ENCODE measurements around the gene C19orf67. TPM values are rescaled to one million over a fixed set of nuclear protein-coding genes. Genes with fewer than 3 reads are reported as not detected.

Gene C19orf67
- total RNA-seq, 1 experiment from 2014 or later: 0.39 TPM

DNA sequence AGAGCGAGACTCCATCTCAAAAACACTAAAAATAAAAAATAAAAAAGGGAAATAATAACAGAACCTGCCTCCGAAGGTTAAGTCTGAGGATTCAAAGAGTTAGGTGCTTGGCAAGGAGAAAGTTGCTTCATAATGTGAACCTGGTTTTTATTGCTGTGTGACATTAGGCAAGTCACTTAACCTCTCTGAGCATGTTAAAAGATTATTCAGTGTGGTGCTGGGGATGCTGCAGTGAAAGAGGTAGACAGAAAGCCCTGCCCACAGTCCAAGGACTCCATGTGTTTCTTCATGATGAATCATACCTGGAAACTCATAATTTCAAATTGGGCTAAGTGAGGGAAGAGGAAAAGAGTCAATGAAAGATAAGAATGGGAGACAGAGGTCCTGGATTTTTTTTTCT lies 51.6 kb downstream of the C19orf67 start:
- H2BK15ac ChIP-seq (ENCODE audit: low read depth, low read length): no peak overlapping the region
- no peak overlapping the region for H3K14ac ChIP-seq (ENCODE audit: insufficient read depth, low read length)
- no peaks in the 10 kb centered on the region for H3K9me3 Mint-ChIP-seq

More for the DNA sequence above, 51.6 kb downstream of the C19orf67 start:
- Histone ChIP-seq H3K23ac (ENCODE audit: insufficient read length, low read depth, low read length) (no peak overlapping the region), H4K5ac (ENCODE audit: insufficient read length, low read depth, low read length) (no peak overlapping the region), H3K27ac (ENCODE audit: insufficient read length, low read depth, low read length) (no peak overlapping the region), H2AK5ac (ENCODE audit: insufficient read length, low read length) (no peak overlapping the region), H3K23me2 (ENCODE audit: insufficient read length, low read depth, low read length, poor library complexity, severe bottlenecking) (peaks cover 13% of the 10 kb centered on the region), H3K9me3 (ENCODE audit: control insufficient read depth, low read depth, low read length) (no peaks in the 10 kb centered on the region), H3K4me1 (ENCODE audit: insufficient read depth, low read length) (no peaks in the 10 kb centered on the region), H2BK120ac (ENCODE audit: low read depth, low read length, poor library complexity, severe bottlenecking) (no peak overlapping the region), H4K20me1 (ENCODE audit: control insufficient read depth, insufficient read depth, insufficient read length) (no peaks in the 10 kb centered on the region), H4K91ac (ENCODE audit: insufficient read length, low read depth, low read length) (no peak overlapping the region), H3T11ph (ENCODE audit: low read length) (no peak overlapping the region), H3K56ac (ENCODE audit: insufficient read length, low read depth, low read length) (no peak overlapping the region), H3K79me1 (ENCODE audit: insufficient read depth, low read depth, low read length, poor library complexity, severe bottlenecking) (no peaks in the 10 kb centered on the region), H2BK20ac (ENCODE audit: low read depth, low read length, poor library complexity, severe bottlenecking) (no peak overlapping the region), H3K79me2 (ENCODE audit: insufficient read depth, low read length) (no peaks in the 10 kb centered on the region), H3K4me2 (ENCODE audit: insufficient read depth, insufficient read length, low read length) (no peak overlapping the region), H3K18ac (ENCODE audit: insufficient read length, low read depth, low read length) (no peak overlapping the region), H4K8ac (replicated peaks; ENCODE audit: insufficient read length, low read depth, low read length) (no peak overlapping the region), H3K9ac (ENCODE audit: extremely low read depth, insufficient read length, low read length) (no peak overlapping the region), H2AFZ (ENCODE audit: low read length) (no peak overlapping the region), H2BK12ac (ENCODE audit: insufficient read length, low read depth, low read length) (no peak overlapping the region), H3K4ac (ENCODE audit: low read depth, low read length) (no peak overlapping the region), H3K27me3 (ENCODE audit: insufficient read depth, low read length) (no peaks in the 10 kb centered on the region), H2BK5ac (ENCODE audit: insufficient read length, low read length) (no peak overlapping the region)
- H3K4me3 Mint-ChIP-seq: no peak overlapping the region
- no peak overlapping the region for H3K27ac Mint-ChIP-seq
- no peak for DNase-seq
- H3K36me3 Mint-ChIP-seq (ENCODE audit: insufficient read depth in 1 of 3, low read depth in 3 of 3): no peaks in the 10 kb centered on the region; a peak in 1 of 7 replicates
- peaks cover 4 to 8% of the 10 kb centered on the region in 2 experiments; a peak in 3 of 4 replicates for H3K4me1 Mint-ChIP-seq
- no CpG with 5 or more reads among the region's 2 CpGs for WGBS (ENCODE audit: extremely low coverage, insufficient read length, low lambda C conversion rate)
- H3K27me3 Mint-ChIP-seq (ENCODE audit: low read depth): peaks cover 21% of the 10 kb centered on the region
- TF ChIP-seq, protein P1, sequence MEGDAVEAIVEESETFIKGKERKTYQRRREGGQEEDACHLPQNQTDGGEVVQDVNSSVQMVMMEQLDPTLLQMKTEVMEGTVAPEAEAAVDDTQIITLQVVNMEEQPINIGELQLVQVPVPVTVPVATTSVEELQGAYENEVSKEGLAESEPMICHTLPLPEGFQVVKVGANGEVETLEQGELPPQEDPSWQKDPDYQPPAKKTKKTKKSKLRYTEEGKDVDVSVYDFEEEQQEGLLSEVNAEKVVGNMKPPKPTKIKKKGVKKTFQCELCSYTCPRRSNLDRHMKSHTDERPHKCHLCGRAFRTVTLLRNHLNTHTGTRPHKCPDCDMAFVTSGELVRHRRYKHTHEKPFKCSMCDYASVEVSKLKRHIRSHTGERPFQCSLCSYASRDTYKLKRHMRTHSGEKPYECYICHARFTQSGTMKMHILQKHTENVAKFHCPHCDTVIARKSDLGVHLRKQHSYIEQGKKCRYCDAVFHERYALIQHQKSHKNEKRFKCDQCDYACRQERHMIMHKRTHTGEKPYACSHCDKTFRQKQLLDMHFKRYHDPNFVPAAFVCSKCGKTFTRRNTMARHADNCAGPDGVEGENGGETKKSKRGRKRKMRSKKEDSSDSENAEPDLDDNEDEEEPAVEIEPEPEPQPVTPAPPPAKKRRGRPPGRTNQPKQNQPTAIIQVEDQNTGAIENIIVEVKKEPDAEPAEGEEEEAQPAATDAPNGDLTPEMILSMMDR (conservative IDR thresholded peaks at IDR 0.05): no peak

Data from H9 (cell line).